Activated CD4-positive, alpha-beta T cell treated with anti-CD3 and anti-CD28 coated beads for 4 hours (primary cell): ENCODE measurements around the gene RB1.
A peak's percentile ranks its signal among the peaks of the same experiment; 100 is the strongest.

Experiments
- DNase-seq, 2 donors: peaks; one replicate each; pipeline ENCODE4 v3.0.0-alpha.2; 2020

RB1 gene

DNA sequence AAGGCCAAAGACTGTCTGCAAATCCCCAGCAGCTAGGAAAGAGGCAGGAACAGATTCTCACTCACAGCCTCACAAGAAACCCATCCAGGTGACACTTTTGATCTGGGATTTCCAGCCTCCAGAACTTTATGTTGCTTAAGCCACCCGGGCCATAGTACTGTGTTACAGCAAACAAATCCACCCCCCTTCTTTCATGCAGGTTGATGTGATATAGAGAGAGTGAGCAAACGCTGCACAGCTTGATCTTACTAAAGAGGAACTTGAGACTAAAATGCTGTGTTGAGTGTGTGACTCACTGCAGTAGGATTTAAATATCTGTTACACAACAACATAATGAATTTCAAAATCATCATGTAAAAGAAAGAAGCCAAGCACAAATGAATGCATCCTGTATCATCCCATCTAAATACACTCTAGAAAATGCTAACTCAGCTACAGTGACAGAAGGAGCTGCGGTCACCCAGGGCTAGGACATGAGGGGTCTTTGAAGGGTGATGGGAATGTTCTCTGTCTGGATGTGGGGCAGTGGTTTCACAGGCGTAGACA lies 197.2 kb downstream of the RB1 start:
- DNase-seq = no peak

GRCh38 chr13:48501705-48502104 lies 198.2 kb downstream of the RB1 start:
- DNase-seq = no peak

- DNase-seq = no peak
These were observed 199.2 kb downstream of the RB1 start for GRCh38 chr13:48502601-48503319.

- no peak for DNase-seq
These were observed 201.1 kb downstream of the RB1 start for GRCh38 chr13:48504606-48505005.

DNA sequence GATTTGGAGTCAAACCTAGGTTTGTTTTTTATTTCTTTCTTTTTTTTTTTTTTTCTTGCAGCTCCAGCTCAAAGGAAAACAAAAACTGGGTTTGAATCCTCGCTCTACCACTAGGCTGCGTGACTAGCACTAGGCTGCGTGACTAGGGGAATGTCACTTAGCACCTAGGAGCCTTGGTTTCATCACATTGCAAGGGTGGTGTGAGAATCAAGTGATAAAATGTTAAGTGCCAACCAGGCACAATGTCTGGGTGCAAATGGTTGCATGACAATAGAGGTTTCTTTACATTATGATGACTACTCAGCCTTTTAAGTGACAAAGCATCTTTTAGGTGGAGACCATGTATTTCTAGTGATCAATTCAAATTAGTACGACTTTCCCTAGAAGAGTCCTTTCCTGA lies 201.5 kb downstream of the RB1 start:
- DNase-seq = no peak

- DNase-seq = peak; percentile 46 to 48
These were observed 202.1 kb downstream of the RB1 start for GRCh38 chr13:48505597-48506091.

- DNase-seq = no peak
These were observed 202.6 kb downstream of the RB1 start for GRCh38 chr13:48506092-48506701.

GRCh38 chr13:48507021-48507420 lies 203.5 kb downstream of the RB1 start:
- no peak for DNase-seq

DNA sequence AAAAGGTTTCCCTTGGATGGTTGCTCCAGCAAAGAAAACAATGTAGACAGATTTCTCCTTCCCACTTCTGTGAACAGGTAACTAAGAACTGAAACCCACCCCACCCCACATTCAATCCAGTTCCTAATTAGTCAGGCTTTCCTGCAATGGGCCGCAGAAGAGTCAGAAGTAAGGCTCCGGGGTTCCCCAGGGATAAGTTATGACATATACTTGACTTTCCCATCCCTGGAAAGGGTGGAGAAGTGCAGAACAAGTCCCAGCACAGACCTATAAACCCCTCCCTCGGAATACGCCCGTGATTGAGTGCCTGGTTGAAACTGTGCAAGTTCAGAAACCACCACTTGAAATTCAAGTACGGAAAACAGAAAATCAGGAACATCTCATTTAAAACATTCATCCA lies 204.5 kb downstream of the RB1 start:
- no peak for DNase-seq

GRCh38 chr13:48510698-48511097 lies 207.1 kb downstream of the RB1 start:
- DNase-seq = no peak

- no peak for DNase-seq
These were observed 208.2 kb downstream of the RB1 start for GRCh38 chr13:48511621-48512230.

DNA sequence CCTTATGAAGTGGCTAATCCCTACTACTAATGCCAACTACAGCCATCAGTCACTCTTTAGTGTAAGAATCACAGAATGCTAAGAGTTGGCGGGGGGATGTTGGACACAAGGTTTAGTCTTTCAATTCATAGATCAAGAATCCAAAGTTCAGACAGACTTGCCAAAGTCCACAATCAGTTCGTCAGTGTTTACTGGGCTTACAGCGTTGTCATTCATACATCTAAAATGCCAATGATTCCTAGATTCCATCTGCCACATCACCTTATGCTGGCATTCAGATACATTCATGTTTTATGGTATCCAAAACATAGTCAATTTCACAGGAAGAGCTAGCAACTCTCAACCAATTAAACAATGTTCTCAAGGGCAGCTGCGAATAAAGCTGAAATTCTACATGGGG lies 211.2 kb downstream of the RB1 start:
- DNase-seq = no peak

DNA sequence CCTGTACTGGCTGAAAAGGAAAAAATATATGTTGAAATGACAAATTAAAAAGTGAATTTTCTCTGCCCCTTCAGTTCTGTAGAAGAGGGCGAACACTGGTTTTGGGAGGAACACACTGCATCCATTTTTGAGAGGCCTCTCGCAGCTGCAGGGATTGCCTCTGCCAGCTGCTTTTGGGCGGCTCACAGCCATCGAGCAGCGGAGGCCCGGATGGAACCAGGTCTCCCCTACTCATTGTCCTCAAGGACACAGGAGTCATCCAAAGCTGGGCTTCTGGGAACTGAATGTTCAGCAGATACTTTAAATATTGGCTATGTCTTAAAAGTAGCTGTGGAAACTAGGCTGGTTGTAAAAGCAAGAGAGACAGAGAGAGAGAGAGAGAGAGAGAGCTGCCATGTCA lies 212.2 kb downstream of the RB1 start:
- no peak for DNase-seq

GRCh38 chr13:48518083-48518482 lies 214.5 kb downstream of the RB1 start:
- DNase-seq = no peak

DNA sequence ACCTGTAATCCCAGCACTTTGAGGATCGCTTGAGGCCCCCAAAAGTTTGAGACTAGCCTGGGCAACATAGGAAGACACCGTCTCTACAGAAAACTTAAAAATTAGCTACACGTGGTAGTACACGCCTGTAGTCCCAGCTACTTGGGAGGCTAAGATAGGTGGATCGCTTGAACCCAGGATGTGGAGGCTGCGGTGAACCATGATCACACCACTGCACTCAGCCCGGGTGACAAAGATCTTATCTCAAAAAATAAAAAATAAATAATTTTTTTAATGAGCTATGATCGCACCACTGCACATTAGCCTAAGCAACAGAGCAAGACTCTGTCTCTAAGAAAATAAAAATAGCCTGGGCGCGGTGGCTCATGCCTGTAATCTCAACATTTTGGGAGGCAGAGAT lies 222.7 kb downstream of the RB1 start:
- no peak for DNase-seq

DNA sequence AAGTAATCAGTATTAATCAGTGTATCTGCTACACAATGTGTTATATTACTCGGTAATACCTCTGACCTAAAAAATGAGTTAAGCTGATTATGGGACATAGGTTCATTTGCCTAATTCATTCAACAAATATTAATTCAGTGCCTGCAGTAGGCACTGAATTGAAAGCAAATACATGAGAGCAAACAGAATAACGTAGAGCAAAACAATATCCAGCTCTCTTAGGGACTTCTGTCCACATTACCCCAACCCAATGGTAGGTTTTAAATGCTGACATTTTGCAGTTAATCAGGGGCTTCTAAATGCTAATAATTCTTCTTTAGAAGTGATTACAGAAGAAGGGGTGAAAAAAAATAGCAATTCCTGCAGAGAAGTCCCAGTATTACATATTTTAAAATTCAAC lies 224.4 kb downstream of the RB1 start:
- no peak for DNase-seq

GRCh38 chr13:48528720-48529119 lies 225.2 kb downstream of the RB1 start:
- DNase-seq = no peak

- DNase-seq = no peak
These were observed 227.3 kb downstream of the RB1 start for GRCh38 chr13:48530833-48531232.
